NCI-H146 treated with DMSO at 0.1 percent for 48 hours (cell line): ENCODE results near the gene PVALEF.

Experiments used
- DNase-seq: peaks from one replicate; lab custom pipeline; 2025; ENCODE audit not compliant: unreplicated experiment; lab: John Stamatoyannopoulos, UW

Gene PVALEF

GRCh38 chr17:81128338-81128737 is 37.0 kb upstream of the PVALEF start:
- no peak for DNase-seq

- DNase-seq: no peak
Measured at GRCh38 chr17:81128774-81129173, 36.5 kb upstream of the PVALEF start.

- no peak for DNase-seq
Measured at GRCh38 chr17:81129289-81129688, 36.0 kb upstream of the PVALEF start.

DNA sequence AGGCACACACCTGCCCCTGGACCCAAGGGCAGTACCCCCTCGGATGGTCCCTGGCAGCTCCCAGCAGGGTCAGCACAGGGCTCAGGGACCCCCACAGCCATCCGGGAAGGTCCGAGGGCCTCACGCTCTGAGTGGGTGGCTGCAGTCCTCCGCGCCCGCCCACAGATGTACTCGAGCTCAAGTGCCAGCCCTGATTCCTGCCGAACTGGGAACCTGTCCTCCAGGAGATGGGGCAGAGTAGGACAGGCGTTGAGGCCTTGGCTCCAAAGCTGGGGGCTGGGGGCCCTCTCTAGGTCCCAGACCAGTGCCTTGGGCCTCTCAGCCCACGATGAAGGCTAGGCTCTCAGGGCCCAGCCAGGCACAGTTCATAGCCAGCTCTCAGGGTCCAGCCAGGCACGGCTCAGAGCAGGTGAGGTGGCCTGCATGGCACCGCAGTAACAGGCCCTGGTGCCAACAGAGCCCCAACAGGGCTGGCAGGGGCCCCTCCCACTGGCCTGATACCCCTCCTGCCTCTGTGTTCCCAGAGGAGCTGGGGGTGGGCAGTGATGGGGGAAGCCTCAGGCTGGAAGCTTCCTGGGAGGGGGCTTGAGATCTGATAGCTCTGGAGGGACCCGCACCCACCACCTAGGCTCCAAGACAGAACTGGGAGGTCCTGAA is 35.5 kb upstream of the PVALEF start:
- DNase-seq: no peak

DNA sequence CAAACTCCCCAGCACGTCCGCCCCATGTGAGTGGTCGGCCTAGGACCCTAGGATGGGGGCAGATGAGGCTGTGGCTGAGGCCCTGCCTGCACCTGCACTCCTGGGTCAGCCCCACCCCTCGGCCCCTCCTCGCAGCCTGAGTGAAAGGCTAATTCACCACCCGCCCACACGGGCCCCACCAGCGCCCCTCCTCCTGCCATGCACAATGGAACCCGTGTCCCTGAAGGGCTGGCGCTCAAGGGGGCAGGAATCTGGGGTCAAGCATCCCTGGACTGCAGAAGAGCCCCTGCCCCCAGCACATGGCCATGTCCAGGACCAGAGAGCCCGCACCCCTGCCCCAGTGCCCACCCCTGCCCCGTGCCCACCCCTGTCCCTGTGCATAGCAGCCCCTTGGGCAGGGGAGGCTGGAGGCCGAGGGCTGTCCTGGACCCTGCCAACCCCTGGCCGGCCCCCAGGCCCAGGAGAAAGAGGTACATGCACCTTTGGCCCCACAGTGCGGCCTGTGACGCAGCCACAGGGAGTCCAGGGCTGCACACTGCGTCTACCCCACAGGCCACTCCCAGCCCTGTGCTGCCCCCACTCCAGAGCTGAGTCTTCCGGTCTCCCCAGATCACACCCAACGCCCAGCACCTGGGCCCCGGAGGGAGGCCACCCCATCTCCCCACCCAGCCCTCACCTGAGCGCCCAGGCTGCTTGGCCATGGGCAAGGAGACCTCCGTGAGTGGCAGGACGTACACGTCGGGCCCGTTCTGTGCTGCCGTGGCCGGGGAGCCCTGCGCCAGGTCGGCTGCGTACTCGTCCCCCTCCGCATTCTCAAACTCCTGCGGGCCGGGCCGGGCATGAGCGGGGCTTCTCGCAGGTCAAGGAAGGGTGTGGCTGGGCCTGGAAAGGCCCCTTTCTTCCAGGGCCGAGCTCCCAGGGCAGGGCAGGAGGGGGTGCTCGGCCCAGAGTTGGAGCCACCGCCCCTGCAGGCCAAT is 34.6 kb upstream of the PVALEF start:
- DNase-seq: no peak

DNA sequence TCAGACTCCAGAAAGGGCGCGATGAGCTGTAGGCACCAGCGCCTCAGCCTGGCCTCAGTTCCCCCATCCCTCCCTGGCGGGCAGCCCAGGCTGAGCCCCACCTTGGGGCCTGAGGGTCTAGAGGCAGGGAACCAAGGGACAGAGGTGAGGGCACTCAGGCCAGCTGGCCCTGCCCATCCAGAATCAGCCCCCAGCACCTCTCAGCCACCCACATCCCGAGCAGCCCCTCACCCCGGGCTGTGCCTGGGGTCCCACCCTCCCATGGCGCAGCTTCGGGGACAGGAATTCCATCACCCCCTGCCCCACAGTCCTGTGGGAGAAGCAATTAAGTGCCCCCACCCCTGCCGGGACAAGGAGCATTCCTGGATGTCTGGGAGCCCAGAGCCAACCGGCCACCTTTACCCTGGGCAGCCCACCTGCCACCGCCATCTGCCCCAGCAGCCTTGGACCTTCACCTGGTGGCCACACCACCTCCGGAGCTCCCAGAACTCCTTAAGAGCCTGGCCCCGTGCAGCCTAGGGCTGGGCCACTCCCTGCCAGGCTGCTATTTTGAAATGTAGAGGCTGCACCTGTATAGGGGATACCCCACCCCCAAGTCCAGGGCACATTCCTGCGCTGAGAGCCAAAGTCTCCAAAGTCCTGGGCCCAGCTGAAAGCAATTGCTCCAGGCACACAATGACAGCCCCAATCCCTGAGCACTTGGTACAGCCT is 33.7 kb upstream of the PVALEF start:
- no peak for DNase-seq

- DNase-seq: no peak
Measured at GRCh38 chr17:81132197-81132540, 33.1 kb upstream of the PVALEF start.

DNA sequence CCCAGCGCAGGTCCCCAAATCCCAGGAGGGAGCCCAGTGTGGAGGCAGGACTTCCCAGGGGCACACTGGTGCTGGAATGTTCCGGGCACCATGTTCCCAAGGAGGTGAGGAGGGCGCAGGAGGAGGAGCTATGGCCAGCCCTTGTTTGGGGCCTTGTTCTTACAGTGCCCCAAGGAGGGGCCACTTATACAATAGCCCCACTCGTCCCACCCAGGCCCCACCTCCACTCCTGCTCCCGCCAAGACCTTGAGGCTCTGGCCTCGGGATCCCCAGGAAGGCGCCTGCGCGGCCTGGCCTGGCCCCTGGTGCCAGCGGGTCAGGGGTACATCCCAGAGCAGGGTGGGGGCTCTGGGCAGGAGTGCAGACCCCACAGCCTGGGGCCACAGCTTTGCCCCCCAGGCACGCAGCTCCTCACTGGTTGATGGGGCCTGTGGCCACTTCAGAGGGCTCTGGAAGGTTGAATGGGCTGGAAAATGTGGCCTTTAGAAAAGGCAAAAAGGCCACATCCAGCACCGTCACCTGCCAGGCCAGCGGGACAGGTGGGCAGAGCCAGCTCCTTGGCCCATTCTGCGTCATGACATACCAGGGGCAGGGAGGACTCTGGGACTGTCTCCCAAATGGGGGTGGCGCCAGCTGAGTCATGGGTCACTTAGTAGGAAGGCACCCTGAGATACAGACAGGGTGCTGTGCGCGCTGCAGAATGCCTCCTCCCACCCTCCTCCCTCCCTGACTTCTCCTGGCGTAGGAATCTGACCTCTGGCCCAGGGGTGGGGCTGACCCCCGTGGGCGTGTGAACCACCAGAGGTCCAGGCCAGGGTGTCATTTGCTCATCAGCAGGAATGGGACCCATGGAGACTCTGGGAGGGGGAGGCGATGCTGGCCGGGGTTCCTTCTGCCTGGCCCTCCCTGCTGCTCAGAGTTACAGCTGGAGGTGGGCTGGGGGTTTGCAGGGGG is 32.3 kb upstream of the PVALEF start:
- no peak for DNase-seq

DNA sequence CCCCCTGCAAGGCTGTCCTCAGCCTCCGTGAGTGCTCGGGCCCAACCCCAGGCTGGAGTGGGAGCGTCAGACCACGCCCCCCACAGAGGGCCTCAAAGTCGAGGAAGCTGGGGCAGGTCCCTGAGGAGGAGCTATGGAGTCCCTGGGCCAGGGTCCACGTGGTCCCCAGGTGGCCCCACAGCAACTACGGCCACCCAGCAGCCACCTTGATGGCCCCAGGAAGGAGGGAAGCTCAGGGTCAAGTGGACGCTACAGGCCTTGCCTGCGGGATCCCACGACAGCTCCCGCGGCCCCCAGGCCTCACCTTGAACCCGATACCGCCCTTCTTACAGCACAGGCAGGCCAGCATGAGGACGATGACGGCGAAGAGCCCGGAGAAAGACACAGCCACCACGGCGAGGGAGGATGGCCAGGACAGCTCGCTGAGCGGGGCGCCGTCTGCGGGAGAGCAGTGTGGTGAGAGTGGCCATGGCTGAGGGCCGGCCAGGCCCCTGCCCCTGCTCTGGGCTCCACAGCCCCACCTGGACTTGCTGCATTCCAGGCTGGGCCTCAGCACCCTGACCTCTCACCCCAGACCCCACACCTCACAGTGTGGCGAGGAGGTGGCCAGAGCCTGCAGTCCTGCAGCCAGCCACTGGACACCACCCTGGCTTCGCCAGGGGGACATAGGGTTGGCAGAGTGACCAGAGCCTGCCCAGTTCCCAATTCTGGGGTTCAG is 31.1 kb upstream of the PVALEF start:
- DNase-seq: no peak

DNA sequence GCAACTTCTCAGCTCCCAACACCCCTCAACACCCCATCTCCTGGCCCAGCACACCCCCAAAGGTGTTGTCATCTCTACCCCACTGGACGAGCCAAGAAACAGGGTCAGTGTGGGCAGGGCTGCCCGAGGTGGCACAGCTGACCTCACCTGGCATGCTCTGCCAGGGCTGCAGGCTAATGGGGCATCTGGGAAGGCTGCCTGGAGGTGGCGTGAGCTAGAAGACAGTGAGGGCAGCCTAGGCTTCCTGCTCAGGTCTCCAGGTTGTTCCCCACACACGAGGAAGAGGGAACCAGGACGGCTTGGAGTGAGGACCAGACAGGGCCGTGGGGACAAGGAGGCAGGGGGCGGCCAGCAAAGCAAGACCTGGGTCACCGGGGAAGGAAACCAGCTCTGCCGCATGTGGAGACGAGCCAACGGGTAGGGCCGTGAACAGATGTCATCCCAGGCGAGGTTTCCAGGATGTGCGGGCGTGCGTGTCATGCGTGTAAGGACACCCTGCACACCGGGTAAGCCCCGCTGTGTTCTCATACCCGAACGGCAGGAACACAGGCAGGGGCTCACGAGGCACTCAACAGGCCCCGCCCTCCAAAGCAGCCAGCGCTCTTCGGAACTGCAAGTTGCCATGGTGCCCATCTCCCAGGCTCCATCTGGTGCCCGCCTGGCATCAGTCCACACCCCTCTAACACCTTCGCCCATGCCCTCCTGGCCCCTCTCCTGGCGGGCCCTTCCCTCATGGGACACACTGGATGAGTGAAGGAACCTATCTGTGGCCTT is 29.6 kb upstream of the PVALEF start:
- DNase-seq: no peak

- no peak for DNase-seq
Measured at GRCh38 chr17:81136366-81136765, 28.9 kb upstream of the PVALEF start.

DNA sequence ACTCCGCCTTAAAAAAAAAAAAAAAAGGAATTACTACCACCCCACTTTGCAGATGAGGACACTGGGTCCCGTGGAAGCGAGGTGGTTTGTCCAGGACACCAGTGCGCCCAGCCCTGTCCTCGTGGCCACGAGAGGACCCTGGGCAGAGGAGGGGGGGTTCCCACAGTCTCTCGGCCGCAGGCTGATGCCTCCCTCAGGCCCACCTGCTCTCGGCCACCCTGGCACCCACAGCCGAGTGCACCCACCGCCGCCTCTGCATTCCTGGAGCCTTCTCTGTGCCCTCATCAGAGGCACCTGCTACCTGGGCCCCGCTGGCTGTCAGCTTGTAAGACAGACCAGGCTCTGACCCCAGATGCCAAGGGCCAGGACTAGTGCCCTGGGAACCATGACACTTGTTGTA is 28.1 kb upstream of the PVALEF start:
- no peak for DNase-seq

- no peak for DNase-seq
Measured at GRCh38 chr17:81138083-81138482, 27.2 kb upstream of the PVALEF start.

DNA sequence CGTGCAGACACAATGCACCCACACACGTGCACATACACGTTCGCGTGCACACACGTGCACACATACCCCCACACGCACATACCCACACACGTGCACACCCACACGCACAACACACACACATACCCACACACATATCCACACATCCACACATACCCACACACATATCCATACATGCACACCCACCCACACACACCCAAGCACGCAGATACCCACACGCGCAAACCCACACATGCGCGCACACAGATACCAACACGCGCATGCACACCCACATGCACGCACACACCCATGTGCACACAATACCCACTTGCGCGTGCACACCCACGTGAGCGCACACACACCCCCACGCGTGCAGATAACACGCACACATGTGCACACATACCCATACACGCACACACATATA is 26.8 kb upstream of the PVALEF start:
- no peak for DNase-seq

- DNase-seq: no peak
Measured at GRCh38 chr17:81139428-81139827, 25.9 kb upstream of the PVALEF start.

DNA sequence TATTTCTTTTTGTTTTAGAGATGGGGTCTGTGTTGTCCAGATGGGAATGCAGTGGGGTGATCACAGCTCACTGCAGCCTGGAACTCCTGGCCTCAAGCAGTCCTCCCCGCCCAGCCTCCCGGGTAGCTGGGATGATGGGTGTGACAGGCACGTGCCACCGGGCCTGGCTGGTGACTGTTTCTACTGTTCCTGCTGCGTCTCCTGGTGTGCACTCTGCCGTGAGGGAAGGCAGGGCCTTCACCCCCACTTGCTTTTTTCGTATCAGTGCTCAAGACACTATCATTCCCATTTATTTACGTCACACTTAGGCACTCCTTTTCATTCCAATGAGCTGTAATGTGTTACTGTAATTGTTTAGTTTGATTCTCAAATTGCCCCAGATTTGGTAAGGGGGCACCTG is 25.3 kb upstream of the PVALEF start:
- no peak for DNase-seq

DNA sequence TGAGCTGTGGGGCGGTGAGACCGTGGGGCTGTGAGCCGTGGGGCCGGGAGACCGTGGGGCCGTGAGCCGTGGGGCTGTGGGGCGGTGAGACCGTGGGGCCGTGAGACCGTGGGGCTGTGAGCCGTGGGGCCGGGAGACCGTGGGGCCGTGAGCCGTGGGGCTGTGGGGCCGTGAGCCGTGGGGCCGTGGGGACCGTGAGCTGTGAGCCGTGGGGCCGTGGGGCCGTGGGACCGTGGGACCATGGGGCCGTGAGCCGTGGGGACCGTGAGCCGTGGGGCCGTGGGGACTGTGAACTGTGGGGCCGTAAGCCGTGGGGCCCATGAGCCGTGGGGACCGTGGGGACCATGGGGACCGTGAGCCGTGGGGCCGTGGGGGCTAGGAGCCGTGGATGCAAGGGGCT is 24.6 kb upstream of the PVALEF start:
- no peak for DNase-seq

DNA sequence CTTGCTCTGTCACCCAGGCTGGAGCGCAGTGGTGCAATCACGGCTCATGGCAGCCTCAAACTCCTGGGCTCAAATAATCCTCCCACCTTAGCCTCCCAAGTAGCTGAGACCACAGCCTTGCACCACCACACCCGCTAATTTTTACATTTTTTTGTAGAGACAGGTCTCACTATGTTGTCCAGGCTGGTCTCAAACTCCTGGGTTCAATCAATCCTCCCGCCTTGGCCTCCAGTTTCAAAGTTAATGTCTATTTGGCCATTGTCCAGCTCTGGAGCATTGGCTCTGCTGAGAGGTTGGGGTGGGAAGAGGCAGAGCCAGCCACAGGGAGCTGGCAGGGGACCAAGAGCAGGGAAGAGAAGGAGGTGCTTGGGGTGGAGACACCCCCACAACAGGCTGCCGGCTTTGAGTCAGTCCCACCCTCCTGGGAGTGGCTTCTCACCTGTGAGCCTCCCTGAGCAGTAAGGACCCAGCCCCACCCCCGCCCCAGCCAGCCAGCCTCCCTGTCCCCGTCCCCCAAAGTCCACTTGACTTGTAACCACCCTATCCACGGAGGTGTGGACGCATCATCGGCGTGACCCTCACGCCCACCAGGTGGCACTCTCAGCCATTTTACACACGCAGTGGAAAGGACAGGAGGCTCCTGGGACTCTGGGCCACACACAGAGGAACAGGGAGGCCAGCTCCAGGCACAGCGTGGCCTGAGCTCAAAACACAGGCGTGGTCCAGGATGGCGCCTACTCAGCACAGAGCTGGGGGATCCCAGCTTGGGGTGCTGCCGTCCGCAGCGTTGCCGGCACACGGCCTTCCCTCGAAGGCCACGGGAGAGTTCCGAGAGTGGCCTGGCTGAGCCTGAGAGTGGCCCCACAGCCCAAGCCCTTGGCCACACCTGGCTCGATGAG is 22.8 kb upstream of the PVALEF start:
- peak; percentile 57 for DNase-seq

- no peak for DNase-seq
Measured at GRCh38 chr17:81143200-81143527, 22.1 kb upstream of the PVALEF start.
